GM21723 (cell line): ENCODE results near the gene SPOUT1.

Source experiments
- ATAC-seq: cut with Tn5 transposase; IDR thresholded peaks from one replicate; pipeline ENCODE4 v1.9.1; 2021; ENCODE audit warnings: mild to moderate bottlenecking, moderate library complexity; ENCODE audit not compliant: unreplicated experiment

The SPOUT1 gene

GRCh38 chr9:128838338-128838737 lies 8.7 kb upstream of the SPOUT1 start:
- no peak for ATAC-seq

- no peak for ATAC-seq
Observed at GRCh38 chr9:128836509-128837145, 7.0 kb upstream of the SPOUT1 start.

GRCh38 chr9:128835246-128836210 lies 5.9 kb upstream of the SPOUT1 start:
- no peak for ATAC-seq

- no peak for ATAC-seq
Observed at GRCh38 chr9:128833696-128834095, 4.1 kb upstream of the SPOUT1 start.

- ATAC-seq, result no peak
Observed at GRCh38 chr9:128828719-128829452, 708 bp downstream of the SPOUT1 start.

GRCh38 chr9:128828267-128828666 lies 1.3 kb downstream of the SPOUT1 start:
- ATAC-seq, result no peak

GRCh38 chr9:128825923-128826700 lies 3.5 kb downstream of the SPOUT1 start:
- ATAC-seq, result no peak

- no peak for ATAC-seq
Observed at GRCh38 chr9:128824911-128825310, 4.7 kb downstream of the SPOUT1 start.

GRCh38 chr9:128823903-128824406 lies 5.6 kb downstream of the SPOUT1 start:
- ATAC-seq, result no peak

- ATAC-seq, result no peak
Observed at GRCh38 chr9:128823362-128823902, 6.2 kb downstream of the SPOUT1 start.

GRCh38 chr9:128822407-128823042 lies 7.1 kb downstream of the SPOUT1 start:
- ATAC-seq, result no peak

GRCh38 chr9:128821584-128822406 lies 7.8 kb downstream of the SPOUT1 start:
- ATAC-seq, result no peak

- no peak for ATAC-seq
Observed at GRCh38 chr9:128820665-128821583, 8.7 kb downstream of the SPOUT1 start.

GRCh38 chr9:128819716-128820664 lies 9.6 kb downstream of the SPOUT1 start:
- no peak for ATAC-seq

- peak; percentile 31 for ATAC-seq
Observed at GRCh38 chr9:128818839-128819715, 10.5 kb downstream of the SPOUT1 start.
